IPS DF 6.9 (cell line): ENCODE data around the gene POR.

Source experiments
- DNase-seq: peaks from one replicate; pipeline ENCODE4 v3.0.0-alpha.2; 2013; ENCODE audit warnings: low read depth, low spot score
- H3K27ac ChIP-seq: one replicate; pipeline ENCODE4 v1.5.1; 2013; ENCODE audit warnings: low read length, control low read depth
- H3K27me3 ChIP-seq: 2 replicates; pipeline ENCODE4 v1.6.1; 2013; ENCODE audit warnings: mild to moderate bottlenecking, low read length; ENCODE audit not compliant: control insufficient read depth, insufficient read depth
- H3K36me3 ChIP-seq: 2 replicates; pipeline ENCODE4 v1.6.1; 2013; ENCODE audit warnings: low read length; ENCODE audit not compliant: control insufficient read depth, insufficient read depth
- H3K4me1 ChIP-seq: 2 replicates; pipeline ENCODE4 v1.6.1; 2013; ENCODE audit warnings: low read length; ENCODE audit not compliant: control insufficient read depth, insufficient read depth
- H3K4me3 ChIP-seq: 2 replicates; pipeline ENCODE4 v1.5.1; 2013; ENCODE audit warnings: mild to moderate bottlenecking, low read length
- H3K9me3 ChIP-seq: 2 replicates; pipeline ENCODE4 v1.6.1; 2013; ENCODE audit warnings: low read length, inconsistent platforms; ENCODE audit not compliant: control insufficient read depth, insufficient read depth
- WGBS: extraction: QIAGEN DNeasy Blood & Tissue Kit; methylation state at CpG from one replicate; pipeline ENCODE4 v1.1.7; 2013; ENCODE audit warnings: mixed read lengths, missing lambda C conversion rate; ENCODE audit not compliant: insufficient read length, insufficient coverage; 5-methylcytosine and 5-hydroxymethylcytosine counted together

Gene POR

GRCh38 chr7:75965617-75966016, 50.7 kb downstream of the POR start:
- H3K9me3 ChIP-seq = no peaks in the 10 kb centered on the region
- H3K27ac ChIP-seq = no peak overlapping the region
- no peak overlapping the region for H3K4me3 ChIP-seq
- no peaks in the 10 kb centered on the region; the same call in 1 of the 2 replicates for H3K4me1 ChIP-seq
- no peaks in the 10 kb centered on the region for H3K27me3 ChIP-seq
- WGBS = no CpG with 5 or more reads among the region's 13 CpGs
- H3K36me3 ChIP-seq = peaks cover 3% of the 10 kb centered on the region
- no peak for DNase-seq

GRCh38 chr7:75966190-75966961, 51.4 kb downstream of the POR start:
- Histone ChIP-seq H3K36me3 (peaks cover 3% of the 10 kb centered on the region), H3K4me1 (no peaks in the 10 kb centered on the region; the same call in 1 of the 2 replicates), H3K4me3 (no peak overlapping the region), H3K27ac (no peak overlapping the region), H3K9me3 (no peaks in the 10 kb centered on the region), H3K27me3 (no peaks in the 10 kb centered on the region)
- no peak for DNase-seq
- WGBS = no CpG with 5 or more reads among the region's 26 CpGs

- Histone ChIP-seq H3K27me3 (no peaks in the 10 kb centered on the region), H3K9me3 (no peaks in the 10 kb centered on the region), H3K27ac (no peak overlapping the region), H3K4me3 (no peak overlapping the region), H3K4me1 (no peaks in the 10 kb centered on the region; the same call in 1 of the 2 replicates), H3K36me3 (peaks cover 3% of the 10 kb centered on the region)
- WGBS = no CpG with 5 or more reads among the region's 11 CpGs
- DNase-seq = no peak
Measured at GRCh38 chr7:75967055-75967454, 52.1 kb downstream of the POR start.

GRCh38 chr7:75967487-75967997, 52.6 kb downstream of the POR start:
- Histone ChIP-seq H3K4me3 (no peak overlapping the region), H3K27ac (no peak overlapping the region), H3K4me1 (no peaks in the 10 kb centered on the region; the same call in 1 of the 2 replicates), H3K36me3 (peaks cover 3% of the 10 kb centered on the region), H3K9me3 (no peaks in the 10 kb centered on the region), H3K27me3 (no peaks in the 10 kb centered on the region)
- DNase-seq = no peak
- WGBS = no CpG with 5 or more reads among the region's 13 CpGs

- Histone ChIP-seq H3K4me3 (no peak overlapping the region), H3K4me1 (no peaks in the 10 kb centered on the region; the same call in 1 of the 2 replicates), H3K27ac (no peak overlapping the region), H3K9me3 (no peaks in the 10 kb centered on the region), H3K36me3 (peaks cover 3% of the 10 kb centered on the region), H3K27me3 (no peaks in the 10 kb centered on the region)
- no CpG with 5 or more reads among the region's 10 CpGs for WGBS
- DNase-seq = no peak
Measured at GRCh38 chr7:75968012-75968411, 53.1 kb downstream of the POR start.

- Histone ChIP-seq H3K9me3 (no peaks in the 10 kb centered on the region), H3K27me3 (no peaks in the 10 kb centered on the region), H3K4me3 (no peak overlapping the region), H3K27ac (no peak overlapping the region), H3K4me1 (no peaks in the 10 kb centered on the region; the same call in 1 of the 2 replicates), H3K36me3 (peaks cover 3% of the 10 kb centered on the region)
- no peak for DNase-seq
- WGBS = no CpG with 5 or more reads among the region's 12 CpGs
Measured at GRCh38 chr7:75968561-75969001, 53.6 kb downstream of the POR start.

- no peaks in the 10 kb centered on the region for H3K27me3 ChIP-seq
- peaks cover 5% of the 10 kb centered on the region for H3K36me3 ChIP-seq
- H3K4me3 ChIP-seq = no peak overlapping the region
- H3K9me3 ChIP-seq = no peaks in the 10 kb centered on the region
- WGBS = no CpG with 5 or more reads among the region's 13 CpGs
- no peaks in the 10 kb centered on the region; the same call in 1 of the 2 replicates for H3K4me1 ChIP-seq
- no peak for DNase-seq
- no peak overlapping the region for H3K27ac ChIP-seq
Measured at GRCh38 chr7:75969182-75969581, 54.2 kb downstream of the POR start.

GRCh38 chr7:75969704-75970498, 54.9 kb downstream of the POR start:
- WGBS = no CpG with 5 or more reads among the region's 30 CpGs
- peaks cover 5% of the 10 kb centered on the region for H3K36me3 ChIP-seq
- no peak overlapping the region for H3K4me3 ChIP-seq
- no peak for DNase-seq
- no peaks in the 10 kb centered on the region for H3K9me3 ChIP-seq
- H3K4me1 ChIP-seq = no peaks in the 10 kb centered on the region; the same call in 1 of the 2 replicates
- H3K27me3 ChIP-seq = no peaks in the 10 kb centered on the region
- H3K27ac ChIP-seq = no peak overlapping the region

GRCh38 chr7:75971309-75971960, 56.5 kb downstream of the POR start:
- no CpG with 5 or more reads among the region's 14 CpGs for WGBS
- Histone ChIP-seq H3K36me3 (peaks cover 5% of the 10 kb centered on the region), H3K9me3 (no peaks in the 10 kb centered on the region), H3K27ac (no peak overlapping the region), H3K4me1 (no peaks in the 10 kb centered on the region; the same call in 1 of the 2 replicates), H3K27me3 (no peaks in the 10 kb centered on the region), H3K4me3 (no peak overlapping the region)
- DNase-seq = no peak
